Measurements from ENCODE around the gene DPYSL5. TPM values are rescaled to one million over a fixed set of nuclear protein-coding genes. Genes with fewer than 3 reads are reported as not detected.

The DPYSL5 gene
- total RNA-seq, 1 donor from 2014 or later = not detected

- Histone ChIP-seq H3K36me3 (no peaks in the 10 kb centered on the region), H3K27ac (no peak overlapping the region), H3K4me1 (no peaks in the 10 kb centered on the region), H3K4me3 (no peak overlapping the region), H3K27me3 (no peaks in the 10 kb centered on the region), H3K9me3 (no peaks in the 10 kb centered on the region)
- intact Hi-C loops (cut with DNase I) = no loop called here
- DNase-seq (no peak), ATAC-seq (no peak)
- TF ChIP-seq CTCF (IDR thresholded peaks at IDR 0.05) = no peak
These were observed 143.8 kb downstream of the DPYSL5 start for GRCh38 chr2:26991717-26992116.

GRCh38 chr2:26993768-26994167 is 145.8 kb downstream of the DPYSL5 start:
- intact Hi-C loops (cut with DNase I) = no loop called here
- DNase-seq = no peak
- H3K27ac ChIP-seq = no peak overlapping the region
- no peak for ATAC-seq
- no peaks in the 10 kb centered on the region for H3K27me3 ChIP-seq
- H3K9me3 ChIP-seq = no peaks in the 10 kb centered on the region
- no peak for TF ChIP-seq CTCF (IDR thresholded peaks at IDR 0.05)
- no peaks in the 10 kb centered on the region for H3K4me1 ChIP-seq
- H3K4me3 ChIP-seq = no peak overlapping the region
- no peaks in the 10 kb centered on the region for H3K36me3 ChIP-seq

- no peak overlapping the region for H3K4me3 ChIP-seq
- ATAC-seq = no peak
- H3K36me3 ChIP-seq = no peaks in the 10 kb centered on the region
- H3K27me3 ChIP-seq = no peaks in the 10 kb centered on the region
- H3K27ac ChIP-seq = no peak overlapping the region
- no peaks in the 10 kb centered on the region for H3K4me1 ChIP-seq
- no peak for TF ChIP-seq CTCF (IDR thresholded peaks at IDR 0.05)
- H3K9me3 ChIP-seq = no peaks in the 10 kb centered on the region
- DNase-seq = no peak
- intact Hi-C loops (cut with DNase I) = no loop called here
These were observed 147.1 kb downstream of the DPYSL5 start for GRCh38 chr2:26994983-26995382.

- H3K9me3 ChIP-seq = no peaks in the 10 kb centered on the region
- H3K4me1 ChIP-seq = no peaks in the 10 kb centered on the region
- no peak for DNase-seq
- H3K36me3 ChIP-seq = no peaks in the 10 kb centered on the region
- H3K27me3 ChIP-seq = no peaks in the 10 kb centered on the region
- no peak for TF ChIP-seq CTCF (IDR thresholded peaks at IDR 0.05)
- ATAC-seq = no peak
- no peak overlapping the region for H3K27ac ChIP-seq
- intact Hi-C loops (cut with DNase I) = no loop called here
- H3K4me3 ChIP-seq = no peak overlapping the region
These were observed 149.5 kb downstream of the DPYSL5 start for GRCh38 chr2:26997394-26997793.

GRCh38 chr2:26998323-26998722 is 150.4 kb downstream of the DPYSL5 start:
- ATAC-seq = no peak
- TF ChIP-seq CTCF (IDR thresholded peaks at IDR 0.05) = no peak
- DNase-seq = no peak
- intact Hi-C loops (cut with DNase I) = no loop called here
- Histone ChIP-seq H3K27me3 (no peaks in the 10 kb centered on the region), H3K4me1 (no peaks in the 10 kb centered on the region), H3K27ac (no peak overlapping the region), H3K36me3 (no peaks in the 10 kb centered on the region), H3K9me3 (no peaks in the 10 kb centered on the region), H3K4me3 (no peak overlapping the region)

Other genes starting within 250 kb of the DPYSL5 start
- gene CIB4, start 206.8 kb upstream of the DPYSL5 start, total RNA-seq = not detected
- 25.4 TPM for gene KCNK3, start 155.4 kb upstream of the DPYSL5 start, total RNA-seq
- gene SLC35F6, start 83.8 kb upstream of the DPYSL5 start, total RNA-seq = 42.2 TPM
- 0.78 TPM for gene CENPA, start 62.1 kb upstream of the DPYSL5 start, total RNA-seq
- 23.0 TPM for gene MAPRE3, start 122.5 kb downstream of the DPYSL5 start, total RNA-seq
- 68.0 TPM for gene TMEM214, start 184.8 kb downstream of the DPYSL5 start, total RNA-seq
- 14.0 TPM for gene AGBL5, start 203.5 kb downstream of the DPYSL5 start, total RNA-seq
- 248 TPM for gene OST4, start 223.5 kb downstream of the DPYSL5 start, total RNA-seq
- 84.6 TPM for gene EMILIN1, start 230.5 kb downstream of the DPYSL5 start, total RNA-seq
- 4.9 TPM for gene KHK, start 238.6 kb downstream of the DPYSL5 start, total RNA-seq

All from upper lobe of right lung (tissue), 1 donor.